GM23338 (cell line): ENCODE results near the gene MRPS11. TPM values are rescaled to one million over a fixed set of nuclear protein-coding genes. Genes with fewer than 3 reads are reported as not detected.

Experiments used
- ATAC-seq: fragments of 200-7000 bp; cut with Tn5 transposase; 3 replicates; pipeline ENCODE4 v1.9.1; 2020
- DNase-seq: peaks from one replicate; pipeline ENCODE4 v3.0.0-alpha.2; 2015; ENCODE audit warnings: low spot score
- H2AFZ ChIP-seq: fragments of 200-600 bp; sonication (generic); 2 replicates; pipeline ENCODE4 v1.8.0; 2016; ENCODE audit warnings: antibody characterized with exemption, mild to moderate bottlenecking, moderate library complexity
- H3F3A ChIP-seq: fragments of 200-600 bp; sonication (generic); replicated peaks from 2 replicates; pipeline ENCODE4 v1.8.0; 2017; ENCODE audit warnings: antibody characterized with exemption, mixed run types, low read depth
- H3K27ac ChIP-seq: fragments of 200-600 bp; sonication (generic); 2 replicates; pipeline ENCODE4 v1.6.1; 2016; ENCODE audit warnings: low read depth
- H3K27me3 ChIP-seq: fragments of 200-600 bp; sonication (generic); 2 replicates; pipeline ENCODE4 v1.8.0; 2016; ENCODE audit warnings: mild to moderate bottlenecking, mixed run types, moderate library complexity; ENCODE audit not compliant: insufficient read depth
- H3K36me3 ChIP-seq: fragments of 200-600 bp; sonication (generic); 2 replicates; pipeline ENCODE4 v1.8.0; 2016; ENCODE audit warnings: mild to moderate bottlenecking; ENCODE audit not compliant: insufficient read depth
- H3K4me1 ChIP-seq: fragments of 200-600 bp; sonication (generic); 2 replicates; pipeline ENCODE4 v1.8.0; 2016; ENCODE audit warnings: mild to moderate bottlenecking, moderate library complexity; ENCODE audit not compliant: insufficient read depth
- H3K4me2 ChIP-seq: fragments of 200-600 bp; sonication (generic); 2 replicates; pipeline ENCODE4 v1.7.1; 2017; ENCODE audit warnings: mixed run types
- H3K4me3 ChIP-seq: fragments of 200-600 bp; sonication (generic); 2 replicates; pipeline ENCODE4 v1.6.1; 2016; ENCODE audit warnings: mixed run types
- H3K79me2 ChIP-seq: fragments of 200-600 bp; sonication (generic); replicated peaks from 2 replicates; pipeline ENCODE4 v1.8.0; 2017; ENCODE audit warnings: mild to moderate bottlenecking; ENCODE audit not compliant: insufficient read depth
- H3K9me2 ChIP-seq: fragments of 200-600 bp; sonication (generic); 2 replicates; pipeline ENCODE4 v1.8.0; 2017; ENCODE audit not compliant: insufficient read depth
- H4K20me1 ChIP-seq: fragments of 200-600 bp; sonication (generic); replicated peaks from 2 replicates; pipeline ENCODE4 v1.8.0; 2017; ENCODE audit warnings: mild to moderate bottlenecking; ENCODE audit not compliant: insufficient read depth
- H3K27ac Mint-ChIP-seq: 2 replicates; pipeline ENCODE4 v1.8.0; 2020; ENCODE audit warnings: inconsistent platforms, mild to moderate bottlenecking, moderate library complexity, mixed read lengths
- H3K27me3 Mint-ChIP-seq: 3 replicates; pipeline ENCODE4 v1.8.0; 2022; ENCODE audit warnings: low read depth, mild to moderate bottlenecking, moderate library complexity, mixed read lengths, inconsistent platforms; ENCODE audit not compliant: insufficient read depth, poor library complexity
- H3K36me3 Mint-ChIP-seq: 3 replicates; pipeline ENCODE4 v1.8.0; 2021; ENCODE audit warnings: low read depth, mild to moderate bottlenecking, inconsistent platforms, moderate library complexity, mixed read lengths
- H3K4me1 Mint-ChIP-seq: 3 replicates; pipeline ENCODE4 v1.8.0; 2020; ENCODE audit warnings: mild to moderate bottlenecking, inconsistent platforms, mixed read lengths
- H3K4me3 Mint-ChIP-seq: 3 replicates; pipeline ENCODE4 v1.8.0; 2021; ENCODE audit warnings: moderate library complexity, mild to moderate bottlenecking, inconsistent platforms, mixed read lengths
- H3K9me3 Mint-ChIP-seq: 3 replicates; pipeline ENCODE4 v1.8.0; 2020; ENCODE audit warnings: moderate library complexity, mild to moderate bottlenecking, inconsistent platforms, mixed read lengths
- CREB1 ChIP-seq: fragments of 250-450 bp; sonication (Bioruptor Pico); IDR thresholded peaks from 2 replicates; pipeline ENCODE4 v1.5.0; 2020; ENCODE audit warnings: low read depth, mild to moderate bottlenecking, moderate library complexity
- CTCF ChIP-seq, 2 experiments: fragments of 200-600 bp in 1 of 2; sonication (generic) in 1 of 2; conservative IDR thresholded peaks; 2 replicates each; pipeline versions ENCODE4 v1.5.1 to v1.6.1; 2016 to 2017; ENCODE audit warnings: antibody characterized with exemption in 2 of 2, low read depth in 2 of 2, mild to moderate bottlenecking in 2 of 2, moderate library complexity in 1 of 2
- ETS1 ChIP-seq: IDR thresholded peaks from 2 replicates; pipeline ENCODE4 v1.6.1; 2016; ENCODE audit warnings: antibody characterized with exemption
- EZH2 ChIP-seq: fragments of 200-600 bp; sonication (generic); IDR thresholded peaks from one replicate; pipeline ENCODE4 v1.8.0; 2017; ENCODE audit warnings: antibody characterized with exemption, mild to moderate bottlenecking, low read depth; ENCODE audit not compliant: unreplicated experiment
- EZH2phosphoT487 ChIP-seq: fragments of 200-600 bp; sonication (generic); IDR thresholded peaks from one replicate; pipeline ENCODE4 v1.8.1; 2018; ENCODE audit warnings: antibody characterized with exemption; ENCODE audit not compliant: unreplicated experiment
- JUNB ChIP-seq: IDR thresholded peaks from one replicate; pipeline ENCODE4 v1.6.1; 2016; ENCODE audit warnings: antibody characterized with exemption; ENCODE audit not compliant: unreplicated experiment
- NANOG ChIP-seq: IDR thresholded peaks from 2 replicates; pipeline ENCODE4 v1.6.1; 2016; ENCODE audit warnings: antibody characterized with exemption, borderline replicate concordance
- POLR2AphosphoS5 ChIP-seq: IDR thresholded peaks from 2 replicates; pipeline ENCODE4 v1.6.1; 2016; ENCODE audit warnings: antibody characterized with exemption, low read depth
- REST ChIP-seq: IDR thresholded peaks from one replicate; pipeline ENCODE4 v1.6.1; 2018; ENCODE audit warnings: antibody characterized with exemption; ENCODE audit not compliant: unreplicated experiment
- STAT1 ChIP-seq: IDR thresholded peaks from one replicate; pipeline ENCODE4 v1.6.1; 2016; ENCODE audit warnings: antibody characterized with exemption; ENCODE audit not compliant: unreplicated experiment
- ZNF114 ChIP-seq: fragments of 250-450 bp; sonication (Bioruptor Pico); IDR thresholded peaks from 2 replicates; pipeline ENCODE4 v1.5.0; 2020; ENCODE audit warnings: mild to moderate bottlenecking, moderate library complexity
- ZNF331 ChIP-seq: fragments of 250-450 bp; sonication (Bioruptor Pico); IDR thresholded peaks from 2 replicates; pipeline ENCODE4 v1.5.0; 2020; ENCODE audit warnings: low read depth, mild to moderate bottlenecking, moderate library complexity
- ZNF462 ChIP-seq: fragments of 250-450 bp; sonication (Bioruptor Pico); IDR thresholded peaks from 2 replicates; pipeline ENCODE4 v1.5.0; 2020; ENCODE audit warnings: mild to moderate bottlenecking, moderate library complexity
- polyA plus RNA-seq: library from polyadenylated mRNA; unstranded; fragments of >200 nt; fragmentation: Nextera tagmentation; extraction: Ambion mirVana; gene quantifications from 2 replicates; pipeline ENCODE4 v1.2.1, GENCODE V29; 2016
- total RNA-seq: library from RNA; depleted of rRNA; stranded (reverse); fragments of >200 nt; shearing (Covaris generic); gene quantifications from 2 replicates; pipeline ENCODE4 v1.2.3, GENCODE V29; 2014

The MRPS11 gene
- total and polyA plus RNA-seq, 2 experiments from 2014 or later, result 35.8 to 57.9 TPM

GRCh38 chr15:88482263-88482662 is 14.8 kb downstream of the MRPS11 start:
- Mint-ChIP-seq H3K4me1 (peaks cover 20% of the 10 kb centered on the region), H3K9me3 (no peaks in the 10 kb centered on the region), H3K4me3 (no peak overlapping the region), H3K27ac (no peak overlapping the region), H3K27me3 (peaks cover 4% of the 10 kb centered on the region), H3K36me3 (peaks cover 12% of the 10 kb centered on the region; the same call in 2 of the 3 replicates)
- Histone ChIP-seq H3K27me3 (no peaks in the 10 kb centered on the region), H4K20me1 (no peaks in the 10 kb centered on the region), H3K4me1 (peaks cover 19% of the 10 kb centered on the region), H3F3A (0 out of 2 replicates have a peak, but pooled peaks cover 3% of the 10 kb centered on the region), H3K4me3 (no peak overlapping the region), H3K79me2 (no peaks in the 10 kb centered on the region), H3K27ac (no peak overlapping the region), H3K9me2 (no peaks in the 10 kb centered on the region), H3K36me3 (no peaks in the 10 kb centered on the region), H2AFZ (no peak overlapping the region), H3K4me2 (no peak overlapping the region)
- no peak for TF ChIP-seq CTCF (conservative IDR thresholded peaks at IDR 0.05; ENCODE audit: low read depth in 2 of 2)
- TF ChIP-seq POLR2AphosphoS5, result no peak
- no peak for TF ChIP-seq ETS1
- no peak for TF ChIP-seq JUNB
- TF ChIP-seq ZNF462 (CRISPR knock-in tag), result no peak
- TF ChIP-seq REST, result no peak
- TF ChIP-seq STAT1, result no peak
- TF ChIP-seq ZNF331 (CRISPR knock-in tag), result no peak
- no peak for TF ChIP-seq NANOG
- no peak for TF ChIP-seq EZH2phosphoT487
- TF ChIP-seq EZH2, result no peak
- no peak for TF ChIP-seq CREB1 (CRISPR knock-in tag)
- TF ChIP-seq ZNF114, result no peak
- DNase-seq (no peak), ATAC-seq (no peak)
